Neural progenitor cell (in vitro differentiated cells): ENCODE results near the gene ATP6V0C.

ENCODE experiments used
- EZH2phosphoT487 ChIP-seq: fragments of 200-600 bp; sonication (generic); IDR thresholded peaks from 2 replicates; pipeline ENCODE4 v1.6.1; 2017; ENCODE audit warnings: antibody characterized with exemption
- TF ChIP-seq, protein P1 (sequence below): fragments of 200-600 bp; sonication (generic); IDR thresholded peaks from 2 replicates; pipeline ENCODE4 v1.5.1; 2017; ENCODE audit warnings: antibody characterized with exemption, mild to moderate bottlenecking

DNA sequence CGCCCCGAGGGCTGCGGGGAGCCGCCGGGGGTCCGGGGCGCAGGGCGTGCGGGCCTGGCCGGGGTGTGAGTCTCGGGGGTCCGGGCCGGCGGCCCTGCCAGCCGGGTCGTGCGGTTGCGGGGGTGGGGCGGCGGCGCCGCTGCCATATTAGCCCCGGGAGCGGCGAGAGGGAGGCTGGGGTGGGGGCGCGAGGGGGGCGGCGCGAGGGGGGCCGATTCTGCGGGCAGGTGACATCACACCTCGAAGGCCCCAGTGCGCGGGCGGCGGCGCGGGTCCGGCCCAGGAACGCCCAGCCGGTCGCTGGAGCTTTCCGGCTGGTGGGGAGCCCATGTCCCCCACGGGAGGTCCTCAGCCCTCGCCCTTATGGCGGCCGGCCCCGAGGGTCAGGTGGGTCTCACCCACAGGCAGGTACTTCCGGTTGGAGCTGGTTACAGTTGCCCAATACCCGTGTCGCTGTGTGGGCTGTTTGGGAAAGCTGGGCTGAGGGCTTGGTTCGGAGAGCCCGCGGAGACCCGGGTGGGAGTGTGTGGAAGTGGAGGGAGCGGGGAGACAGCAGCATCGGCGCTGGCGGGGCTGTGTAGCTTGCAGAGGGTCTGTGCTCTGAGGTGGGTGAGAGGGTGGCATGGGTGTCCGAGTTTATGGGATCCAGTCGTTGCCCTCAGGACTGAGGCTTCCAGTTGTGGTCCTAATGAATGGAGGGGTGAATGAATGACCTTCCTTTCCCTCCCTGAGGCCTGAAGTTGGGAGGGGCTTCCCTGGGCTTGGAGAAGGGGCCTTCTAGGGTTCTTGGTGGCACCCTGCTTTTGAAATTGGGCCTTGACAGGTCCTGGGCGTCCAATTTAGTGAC, 804 bp downstream of the ATP6V0C start:
- TF ChIP-seq, protein P1, sequence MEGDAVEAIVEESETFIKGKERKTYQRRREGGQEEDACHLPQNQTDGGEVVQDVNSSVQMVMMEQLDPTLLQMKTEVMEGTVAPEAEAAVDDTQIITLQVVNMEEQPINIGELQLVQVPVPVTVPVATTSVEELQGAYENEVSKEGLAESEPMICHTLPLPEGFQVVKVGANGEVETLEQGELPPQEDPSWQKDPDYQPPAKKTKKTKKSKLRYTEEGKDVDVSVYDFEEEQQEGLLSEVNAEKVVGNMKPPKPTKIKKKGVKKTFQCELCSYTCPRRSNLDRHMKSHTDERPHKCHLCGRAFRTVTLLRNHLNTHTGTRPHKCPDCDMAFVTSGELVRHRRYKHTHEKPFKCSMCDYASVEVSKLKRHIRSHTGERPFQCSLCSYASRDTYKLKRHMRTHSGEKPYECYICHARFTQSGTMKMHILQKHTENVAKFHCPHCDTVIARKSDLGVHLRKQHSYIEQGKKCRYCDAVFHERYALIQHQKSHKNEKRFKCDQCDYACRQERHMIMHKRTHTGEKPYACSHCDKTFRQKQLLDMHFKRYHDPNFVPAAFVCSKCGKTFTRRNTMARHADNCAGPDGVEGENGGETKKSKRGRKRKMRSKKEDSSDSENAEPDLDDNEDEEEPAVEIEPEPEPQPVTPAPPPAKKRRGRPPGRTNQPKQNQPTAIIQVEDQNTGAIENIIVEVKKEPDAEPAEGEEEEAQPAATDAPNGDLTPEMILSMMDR = no peak
- TF ChIP-seq EZH2phosphoT487 = no peak
